ENCODE results near the gene NAGK. TPM values are rescaled to one million over a fixed set of nuclear protein-coding genes. Genes with fewer than 3 reads are reported as not detected.
"Not testable (repeated sequence)": the region's sequence is repeated elsewhere in the genome, so short reads cannot be mapped to it uniquely, and the experiment has no call there.

Gene NAGK
- total RNA-seq, 8 experiments from 2014 or later, result 45.0 to 93.8 (median 68.6) TPM

GRCh38 chr2:71073475-71073874, 5.0 kb downstream of the NAGK start:
- H3K4me1 ChIP-seq (replicated peaks in 1 of 2), result peaks cover 11 to 14% of the 10 kb centered on the region in 2 donors
- WGBS, 10 experiments, result 95 to 100% (median 100%) methylated on average over 1 to 6 of the region's 8 CpGs; no CpG with 5 or more reads in 4 of the 10 experiments
- no peak overlapping the region for H3K27ac ChIP-seq
- ATAC-seq (replicated peaks in 6 of 8), result no peak
- H3K4me3 ChIP-seq, result no peak overlapping the region
- in situ Hi-C loops (cut with MboI; ENCODE audit: low pct_unique_long_range_greater_than_20kb in 2 of 9, low sequenced_read_pairs in 9 of 9, unreplicated experiment in 9 of 9), result no loop called here

- WGBS, 10 experiments, result 63 to 100% (median 90%) methylated on average over 1 to 2 of the region's 2 CpGs; no CpG with 5 or more reads in 1 of the 10 experiments
- Histone ChIP-seq H3K4me3 (no peak overlapping the region), H3K27ac (no peak overlapping the region), H3K4me1 (replicated peaks in 1 of 2) (peaks cover 4 to 7% of the 10 kb centered on the region in 2 donors)
- no peak for ATAC-seq (replicated peaks in 6 of 8)
- in situ Hi-C loops (cut with MboI; ENCODE audit: low pct_unique_long_range_greater_than_20kb in 2 of 9, low sequenced_read_pairs in 9 of 9, unreplicated experiment in 9 of 9), result no loop called here
These were observed 6.5 kb downstream of the NAGK start for GRCh38 chr2:71074893-71075395.

- Histone ChIP-seq H3K4me3 (no peak overlapping the region), H3K4me1 (replicated peaks in 1 of 2) (no peaks in the 10 kb centered on the region), H3K27ac (no peak overlapping the region)
- in situ Hi-C loops (cut with MboI; ENCODE audit: low pct_unique_long_range_greater_than_20kb in 2 of 9, low sequenced_read_pairs in 9 of 9, unreplicated experiment in 9 of 9), result no loop called here
- ATAC-seq (replicated peaks in 6 of 8), result peak in 5 of 8 experiments; percentile 54 to 92 (median 86)
- 53 to 86% (median 67%) methylated on average over 2 to 3 of the region's 3 CpGs; no CpG with 5 or more reads in 5 of the 10 experiments for WGBS, 10 experiments
These were observed 10.2 kb downstream of the NAGK start for GRCh38 chr2:71078624-71079023.

GRCh38 chr2:71082402-71083252, 14.2 kb downstream of the NAGK start:
- 0 to 100% (median 89%) methylated on average over 1 to 3 of the region's 5 CpGs; no CpG with 5 or more reads in 1 of the 10 experiments for WGBS, 10 experiments
- H3K27ac ChIP-seq, result no peak overlapping the region

GRCh38 chr2:71083297-71083696, 14.8 kb downstream of the NAGK start:
- H3K4me1 ChIP-seq (replicated peaks in 1 of 2); ATAC-seq (replicated peaks in 6 of 8); in situ Hi-C loops (cut with MboI; ENCODE audit: low pct_unique_long_range_greater_than_20kb in 2 of 9, low sequenced_read_pairs in 9 of 9, unreplicated experiment in 9 of 9); H3K4me3 ChIP-seq; H3K27ac ChIP-seq: not testable (repeated sequence)
- no CpG with 5 or more reads among the region's 3 CpGs for WGBS, 10 experiments

More at GRCh38 chr2:71082402-71083252, 14.2 kb downstream of the NAGK start:
- Histone ChIP-seq H3K4me1 (replicated peaks in 1 of 2) (peaks cover 0 to 5% of the 10 kb centered on the region in 2 donors), H3K4me3 (no peak overlapping the region)
- ATAC-seq (replicated peaks in 6 of 8), result no peak
- in situ Hi-C loops (cut with MboI; ENCODE audit: low pct_unique_long_range_greater_than_20kb in 2 of 9, low sequenced_read_pairs in 9 of 9, unreplicated experiment in 9 of 9), result no loop called here

DNA sequence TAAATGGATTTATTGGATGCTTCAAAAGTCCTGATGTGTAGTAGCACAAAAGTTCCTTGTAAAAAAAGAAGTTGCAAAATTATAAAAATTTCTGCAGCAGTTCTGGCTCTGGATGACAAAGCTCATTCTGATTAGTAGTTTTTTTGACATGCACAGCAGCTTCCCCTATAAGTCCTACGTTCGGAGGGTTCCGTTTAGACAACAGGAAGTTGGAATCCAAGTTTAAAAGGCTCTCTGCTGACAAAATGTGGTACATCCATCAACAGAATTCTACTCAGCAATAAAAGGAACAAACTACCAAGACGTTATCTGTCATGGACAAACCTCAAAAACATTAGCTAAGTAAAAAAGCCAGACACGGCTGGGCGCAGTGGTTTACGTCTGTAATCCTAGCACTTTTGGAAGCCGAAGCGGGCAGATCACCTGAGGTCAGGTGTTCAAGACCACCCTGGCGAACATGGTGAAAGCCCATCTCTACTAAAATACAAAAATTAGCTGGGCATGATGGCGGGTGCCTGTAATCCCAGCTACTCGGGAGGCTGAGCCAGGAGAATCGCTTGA, 15.4 kb downstream of the NAGK start:
- WGBS, 10 experiments, result 90 to 100% (median 96%) methylated on average over 1 to 8 of the region's 13 CpGs; no CpG with 5 or more reads in 5 of the 10 experiments
- H3K27ac ChIP-seq; ATAC-seq (replicated peaks in 6 of 8); in situ Hi-C loops (cut with MboI; ENCODE audit: low pct_unique_long_range_greater_than_20kb in 2 of 9, low sequenced_read_pairs in 9 of 9, unreplicated experiment in 9 of 9); H3K4me1 ChIP-seq (replicated peaks in 1 of 2); H3K4me3 ChIP-seq: not testable (repeated sequence)

DNA sequence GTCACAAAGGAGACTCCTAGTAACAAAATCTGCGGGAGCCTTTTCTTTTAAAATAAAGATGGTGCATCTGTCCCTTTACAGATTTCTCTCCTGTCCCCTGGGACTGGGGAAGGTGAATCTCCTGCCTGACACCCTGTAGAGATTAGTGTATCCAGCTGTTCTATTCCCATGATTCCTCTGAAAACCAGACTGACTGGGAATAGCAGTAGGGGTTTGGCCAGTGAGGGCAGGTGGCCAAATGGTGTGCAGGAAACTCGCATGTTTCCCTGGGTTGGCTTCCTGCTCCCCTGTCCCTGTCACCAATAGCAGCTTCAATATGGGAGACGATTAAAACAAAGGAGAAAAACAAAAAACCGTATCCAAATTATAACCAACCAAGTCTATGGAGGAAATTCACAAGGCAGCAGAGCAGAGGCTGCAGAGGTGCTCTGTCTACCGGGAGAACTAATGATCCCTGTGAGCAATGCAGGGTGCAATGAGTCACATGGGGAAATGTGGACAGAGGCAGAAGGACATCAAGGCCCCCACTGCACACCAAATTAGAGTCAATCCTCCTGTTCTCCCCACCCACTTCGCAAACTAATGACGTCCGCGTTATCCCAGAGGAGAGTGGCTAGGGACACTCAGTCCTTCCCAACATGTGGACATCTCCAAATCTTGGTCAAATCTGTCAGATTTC, 17.0 kb downstream of the NAGK start:
- peak in 5 of 8 experiments; percentile 39 to 61 (median 52) for ATAC-seq (replicated peaks in 6 of 8)
- H3K4me3 ChIP-seq; in situ Hi-C loops (cut with MboI; ENCODE audit: low pct_unique_long_range_greater_than_20kb in 2 of 9, low sequenced_read_pairs in 9 of 9, unreplicated experiment in 9 of 9); H3K27ac ChIP-seq; H3K4me1 ChIP-seq (replicated peaks in 1 of 2): not testable (repeated sequence)
- 34 to 100% (median 74%) methylated on average over 1 to 8 of the region's 9 CpGs; no CpG with 5 or more reads in 1 of the 10 experiments for WGBS, 10 experiments

DNA sequence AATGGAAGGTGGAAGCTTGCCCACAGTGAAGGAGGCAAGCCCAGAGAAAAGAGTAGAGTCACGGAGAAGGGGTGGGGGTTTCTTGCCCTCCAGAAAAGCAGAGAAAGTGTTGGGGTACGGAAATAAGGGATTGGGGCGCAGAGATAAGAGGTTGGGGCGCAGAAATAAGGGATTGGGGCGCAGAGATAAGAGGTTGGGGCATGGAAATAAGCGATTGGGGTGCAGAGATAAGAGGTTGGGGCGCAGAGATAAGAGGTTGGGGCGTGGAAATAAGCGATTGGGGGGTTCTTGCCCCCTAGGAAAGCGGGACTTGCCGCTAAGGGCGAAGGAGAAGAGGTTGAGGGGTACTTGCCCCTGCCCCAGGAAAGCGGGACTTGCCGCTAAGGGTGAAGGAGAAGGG, 21.0 kb downstream of the NAGK start:
- H3K4me1 ChIP-seq (replicated peaks in 1 of 2); H3K27ac ChIP-seq; H3K4me3 ChIP-seq; ATAC-seq (replicated peaks in 6 of 8); in situ Hi-C loops (cut with MboI; ENCODE audit: low pct_unique_long_range_greater_than_20kb in 2 of 9, low sequenced_read_pairs in 9 of 9, unreplicated experiment in 9 of 9): not testable (repeated sequence)
- 40 to 100% (median 81%) methylated on average over 1 to 10 of the region's 14 CpGs; no CpG with 5 or more reads in 3 of the 10 experiments for WGBS, 10 experiments

DNA sequence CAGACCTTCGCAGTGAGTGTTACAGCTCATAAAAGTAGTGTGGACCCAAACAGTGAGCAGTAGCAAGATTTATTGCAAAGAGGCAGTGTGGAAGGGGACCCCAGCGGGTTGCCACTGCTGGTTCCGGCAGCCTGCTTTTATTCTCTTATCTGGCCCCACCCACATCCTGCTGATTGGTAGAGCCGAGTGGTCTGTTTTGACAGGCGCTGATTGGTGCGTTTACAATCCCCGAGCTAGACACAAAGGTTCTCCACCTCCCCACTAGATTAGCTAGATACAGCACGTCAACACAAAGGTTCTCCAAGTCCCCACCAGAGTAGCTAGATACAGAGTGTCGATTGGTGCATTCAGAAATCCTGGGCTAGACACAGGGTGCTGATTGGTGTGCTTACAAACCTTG, 23.4 kb downstream of the NAGK start:
- H3K4me3 ChIP-seq; ATAC-seq (replicated peaks in 6 of 8); H3K27ac ChIP-seq; H3K4me1 ChIP-seq (replicated peaks in 1 of 2); in situ Hi-C loops (cut with MboI; ENCODE audit: low pct_unique_long_range_greater_than_20kb in 2 of 9, low sequenced_read_pairs in 9 of 9, unreplicated experiment in 9 of 9): not testable (repeated sequence)
- 78 to 100% (median 88%) methylated on average over 1 to 8 of the region's 9 CpGs; no CpG with 5 or more reads in 6 of the 10 experiments for WGBS, 10 experiments

- H3K4me1 ChIP-seq (replicated peaks in 1 of 2); in situ Hi-C loops (cut with MboI; ENCODE audit: low pct_unique_long_range_greater_than_20kb in 2 of 9, low sequenced_read_pairs in 9 of 9, unreplicated experiment in 9 of 9); ATAC-seq (replicated peaks in 6 of 8); H3K4me3 ChIP-seq; H3K27ac ChIP-seq: not testable (repeated sequence)
- 69 to 87% methylated on average over 3 to 4 of the region's 33 CpGs; no CpG with 5 or more reads in 8 of the 10 experiments for WGBS, 10 experiments
These were observed 24.2 kb downstream of the NAGK start for GRCh38 chr2:71092491-71093260.

DNA sequence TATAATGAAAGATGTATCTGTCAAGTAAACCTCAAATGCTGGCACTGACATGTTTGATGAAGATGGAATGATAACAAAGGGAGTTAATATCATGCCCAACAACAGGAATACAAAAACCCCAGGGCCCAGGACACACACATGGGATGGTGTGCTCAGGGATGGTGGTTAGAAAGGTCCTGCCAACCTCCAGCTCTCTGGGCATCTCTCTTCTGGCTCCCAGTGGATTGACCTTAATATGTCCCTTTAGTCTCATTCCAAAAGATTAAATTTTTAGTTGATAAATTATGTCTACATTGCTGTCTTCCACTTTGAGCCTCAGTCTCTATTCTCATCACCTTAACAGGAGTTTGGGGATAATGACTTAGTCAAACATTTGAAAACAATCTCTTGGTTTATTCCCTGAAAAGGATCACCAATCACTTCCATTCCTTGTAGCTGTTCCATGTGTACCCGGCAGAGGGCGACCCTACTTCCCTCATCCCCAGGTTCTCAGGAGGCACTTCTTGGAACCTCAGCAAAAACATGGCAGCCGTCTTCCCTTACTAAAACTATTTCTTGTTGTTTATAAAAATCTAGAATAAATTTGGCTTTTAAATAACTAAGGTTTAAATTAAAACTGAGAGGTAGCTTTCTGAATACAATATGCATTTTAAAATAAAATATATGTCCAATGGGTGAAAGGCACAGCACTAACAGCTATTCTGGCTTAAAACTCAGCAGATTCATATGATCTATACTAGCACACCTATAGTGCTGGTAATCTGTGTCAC, 31.9 kb downstream of the NAGK start:
- in situ Hi-C loops (cut with MboI; ENCODE audit: low pct_unique_long_range_greater_than_20kb in 2 of 9, low sequenced_read_pairs in 9 of 9, unreplicated experiment in 9 of 9), result no loop called here
- peaks cover 0 to 6% of the 10 kb centered on the region in 2 donors for H3K4me1 ChIP-seq (replicated peaks in 1 of 2)
- ATAC-seq (replicated peaks in 6 of 8), result peak in 3 of 8 experiments; percentile 81 to 94 (median 85)
- 0 to 40% (median 10%) methylated on average over 1 to 3 of the region's 3 CpGs; no CpG with 5 or more reads in 1 of the 10 experiments for WGBS, 10 experiments
- no peak overlapping the region for H3K4me3 ChIP-seq
- H3K27ac ChIP-seq, result no peak overlapping the region

GRCh38 chr2:71101656-71102055, 33.2 kb downstream of the NAGK start:
- WGBS, 10 experiments, result 0 to 86% (median 36%) methylated on average over 1 to 2 of the region's 2 CpGs; no CpG with 5 or more reads in 2 of the 10 experiments
- Histone ChIP-seq H3K4me1 (replicated peaks in 1 of 2) (peaks cover 0 to 6% of the 10 kb centered on the region in 2 donors), H3K27ac (no peak overlapping the region), H3K4me3 (no peak overlapping the region)
- in situ Hi-C loops (cut with MboI; ENCODE audit: low pct_unique_long_range_greater_than_20kb in 2 of 9, low sequenced_read_pairs in 9 of 9, unreplicated experiment in 9 of 9), result no loop called here
- no peak for ATAC-seq (replicated peaks in 6 of 8)

Measured in motor neuron (in vitro differentiated cells).